Effector memory CD8-positive, alpha-beta T cell (primary cell): ENCODE data around the gene ADCY10.
"Not testable (repeated sequence)": the region's sequence is repeated elsewhere in the genome, so short reads cannot be mapped to it uniquely, and the experiment has no call there.

Experiments
- ATAC-seq: fragments of 150-1000 bp; cut with Tn5 transposase; replicated peaks from 2 replicates; pipeline ENCODE4 v1.10.0; 2021; ENCODE audit warnings: mild to moderate bottlenecking, moderate library complexity
- DNase-seq, 3 experiments: peaks; one replicate each; pipeline ENCODE4 v3.0.0; 2021
- H3K27ac Mint-ChIP-seq, 2 donors: one replicate each; pipeline ENCODE4 v1.8.0; 2022; ENCODE audit warnings: mild to moderate bottlenecking in 2 of 2, mixed read lengths in 2 of 2, moderate library complexity in 2 of 2
- H3K27me3 Mint-ChIP-seq, 2 donors: one replicate each; pipeline ENCODE4 v1.8.0; 2022; ENCODE audit warnings: mixed read lengths in 2 of 2
- H3K36me3 Mint-ChIP-seq: one replicate; pipeline ENCODE4 v1.8.0; 2022; ENCODE audit warnings: mild to moderate bottlenecking, moderate library complexity, mixed read lengths; ENCODE audit not compliant: insufficient read depth
- H3K4me1 Mint-ChIP-seq, 2 donors: one replicate each; pipeline ENCODE4 v1.8.0; 2022; ENCODE audit warnings: low read depth in 2 of 2, mixed read lengths in 2 of 2
- H3K4me3 Mint-ChIP-seq, 2 donors: one replicate each; pipeline ENCODE4 v1.8.0; 2022; ENCODE audit warnings: mild to moderate bottlenecking in 2 of 2, mixed read lengths in 2 of 2, moderate library complexity in 2 of 2
- H3K9me3 Mint-ChIP-seq, 2 donors: one replicate each; pipeline ENCODE4 v1.8.0; 2022; ENCODE audit warnings: mixed read lengths in 2 of 2

Gene ADCY10

GRCh38 chr1:167856711-167857418 lies 57.1 kb downstream of the ADCY10 start:
- H3K9me3 Mint-ChIP-seq: no peaks in the 10 kb centered on the region
- peaks cover 0 to 5% of the 10 kb centered on the region in 2 donors for H3K27me3 Mint-ChIP-seq
- DNase-seq: no peak
- H3K4me1 Mint-ChIP-seq: no peaks in the 10 kb centered on the region
- no peak overlapping the region for H3K27ac Mint-ChIP-seq
- H3K4me3 Mint-ChIP-seq: no peak overlapping the region
- H3K36me3 Mint-ChIP-seq: peaks cover 2% of the 10 kb centered on the region
- no peak for ATAC-seq

GRCh38 chr1:167854184-167854583 lies 59.8 kb downstream of the ADCY10 start:
- ATAC-seq (no peak), DNase-seq (no peak)
- Mint-ChIP-seq H3K27ac (no peak overlapping the region), H3K36me3 (no peaks in the 10 kb centered on the region), H3K4me1 (no peaks in the 10 kb centered on the region), H3K9me3 (no peaks in the 10 kb centered on the region), H3K27me3 (peaks cover 5 to 8% of the 10 kb centered on the region in 2 donors), H3K4me3 (no peak overlapping the region)

GRCh38 chr1:167849666-167850065 lies 64.3 kb downstream of the ADCY10 start:
- Mint-ChIP-seq H3K4me1 (no peaks in the 10 kb centered on the region), H3K27me3 (peaks cover 5 to 8% of the 10 kb centered on the region in 2 donors), H3K4me3 (no peak overlapping the region), H3K27ac (no peak overlapping the region), H3K9me3 (no peaks in the 10 kb centered on the region), H3K36me3 (no peaks in the 10 kb centered on the region)
- ATAC-seq (no peak), DNase-seq (no peak)

GRCh38 chr1:167842872-167843271 lies 71.1 kb downstream of the ADCY10 start:
- H3K27me3 Mint-ChIP-seq: peaks cover 8 to 13% of the 10 kb centered on the region in 2 donors
- H3K4me3 Mint-ChIP-seq: no peak overlapping the region
- H3K9me3 Mint-ChIP-seq: no peaks in the 10 kb centered on the region
- DNase-seq (no peak), ATAC-seq (no peak)
- no peaks in the 10 kb centered on the region for H3K36me3 Mint-ChIP-seq
- H3K27ac Mint-ChIP-seq: no peak overlapping the region
- H3K4me1 Mint-ChIP-seq: no peaks in the 10 kb centered on the region

GRCh38 chr1:167841530-167841929 lies 72.4 kb downstream of the ADCY10 start:
- Mint-ChIP-seq H3K4me1 (no peaks in the 10 kb centered on the region), H3K36me3 (no peaks in the 10 kb centered on the region), H3K9me3 (no peaks in the 10 kb centered on the region), H3K27me3 (peaks cover 8 to 13% of the 10 kb centered on the region in 2 donors), H3K27ac (no peak overlapping the region), H3K4me3 (no peak overlapping the region)
- DNase-seq (no peak), ATAC-seq (no peak)

- peaks cover 13 to 30% of the 10 kb centered on the region in 2 donors for H3K27me3 Mint-ChIP-seq
- peaks cover 0 to 1% of the 10 kb centered on the region in 2 donors for H3K4me1 Mint-ChIP-seq
- H3K36me3 Mint-ChIP-seq: no peaks in the 10 kb centered on the region
- H3K9me3 Mint-ChIP-seq: no peaks in the 10 kb centered on the region
- H3K4me3 Mint-ChIP-seq: no peak overlapping the region
- H3K27ac Mint-ChIP-seq: no peak overlapping the region
- no peak for DNase-seq
- no peak for ATAC-seq
Observed at GRCh38 chr1:167839009-167839408, 74.9 kb downstream of the ADCY10 start.

GRCh38 chr1:167837326-167837725 lies 76.6 kb downstream of the ADCY10 start:
- no peak for DNase-seq
- Mint-ChIP-seq H3K36me3 (no peaks in the 10 kb centered on the region), H3K27me3 (peaks cover 13 to 38% of the 10 kb centered on the region in 2 donors), H3K9me3 (no peaks in the 10 kb centered on the region), H3K4me3 (no peak overlapping the region), H3K27ac (no peak overlapping the region), H3K4me1 (peaks cover 0 to 1% of the 10 kb centered on the region in 2 donors)
- no peak for ATAC-seq

- Mint-ChIP-seq H3K4me1 (peaks cover 0 to 1% of the 10 kb centered on the region in 2 donors), H3K27ac (no peak overlapping the region), H3K27me3 (peaks cover 13 to 38% of the 10 kb centered on the region in 2 donors), H3K36me3 (no peaks in the 10 kb centered on the region), H3K4me3 (no peak overlapping the region), H3K9me3 (no peaks in the 10 kb centered on the region)
- DNase-seq: no peak
- ATAC-seq: no peak
Observed at GRCh38 chr1:167836197-167836596, 77.7 kb downstream of the ADCY10 start.

- Mint-ChIP-seq H3K36me3 (no peaks in the 10 kb centered on the region), H3K9me3 (no peaks in the 10 kb centered on the region), H3K27ac (no peak overlapping the region), H3K4me3 (no peak overlapping the region), H3K4me1 (peaks cover 0 to 1% of the 10 kb centered on the region in 2 donors), H3K27me3 (peaks cover 10 to 32% of the 10 kb centered on the region in 2 donors)
- ATAC-seq: no peak
- no peak for DNase-seq
Observed at GRCh38 chr1:167833904-167834303, 80.0 kb downstream of the ADCY10 start.

GRCh38 chr1:167832693-167833092 lies 81.2 kb downstream of the ADCY10 start:
- ATAC-seq: no peak
- Mint-ChIP-seq H3K9me3 (no peaks in the 10 kb centered on the region), H3K4me1 (peaks cover 0 to 1% of the 10 kb centered on the region in 2 donors), H3K36me3 (no peaks in the 10 kb centered on the region), H3K4me3 (no peak overlapping the region), H3K27ac (no peak overlapping the region), H3K27me3 (peaks cover 5 to 24% of the 10 kb centered on the region in 2 donors)
- no peak for DNase-seq

GRCh38 chr1:167830668-167831067 lies 83.3 kb downstream of the ADCY10 start:
- not testable (repeated sequence) for H3K36me3 Mint-ChIP-seq, H3K4me1 Mint-ChIP-seq, ATAC-seq, H3K9me3 Mint-ChIP-seq, H3K4me3 Mint-ChIP-seq, DNase-seq, H3K27ac Mint-ChIP-seq
- peaks cover 5 to 21% of the 10 kb centered on the region in 2 donors for H3K27me3 Mint-ChIP-seq

GRCh38 chr1:167829868-167830267 lies 84.1 kb downstream of the ADCY10 start:
- Mint-ChIP-seq H3K27ac (no peak overlapping the region), H3K4me1 (peaks cover 0 to 1% of the 10 kb centered on the region in 2 donors), H3K4me3 (no peak overlapping the region), H3K36me3 (no peaks in the 10 kb centered on the region), H3K27me3 (peaks cover 5 to 15% of the 10 kb centered on the region in 2 donors), H3K9me3 (no peaks in the 10 kb centered on the region)
- no peak for ATAC-seq
- no peak for DNase-seq

GRCh38 chr1:167826127-167826526 lies 87.8 kb downstream of the ADCY10 start:
- H3K4me3 Mint-ChIP-seq: no peak overlapping the region
- H3K36me3 Mint-ChIP-seq: no peaks in the 10 kb centered on the region
- H3K27me3 Mint-ChIP-seq: peaks cover 5 to 6% of the 10 kb centered on the region in 2 donors
- no peak overlapping the region for H3K27ac Mint-ChIP-seq
- peaks cover 3 to 5% of the 10 kb centered on the region in 2 donors for H3K4me1 Mint-ChIP-seq
- DNase-seq: no peak
- H3K9me3 Mint-ChIP-seq: no peaks in the 10 kb centered on the region
- no peak for ATAC-seq

GRCh38 chr1:167825419-167826079 lies 88.4 kb downstream of the ADCY10 start:
- Mint-ChIP-seq H3K27me3 (peaks cover 10 to 12% of the 10 kb centered on the region in 2 donors), H3K9me3 (no peaks in the 10 kb centered on the region), H3K4me1 (peaks cover 3 to 7% of the 10 kb centered on the region in 2 donors), H3K4me3 (no peak overlapping the region), H3K27ac (no peak overlapping the region), H3K36me3 (no peaks in the 10 kb centered on the region)
- ATAC-seq (no peak), DNase-seq (no peak)
